Inferior parietal cortex (tissue), 1 donor: ENCODE measurements around the gene MMP21.
A peak's percentile ranks its signal among the peaks of the same experiment; 100 is the strongest.

Source experiments
- DNase-seq: peaks from one replicate; pipeline ENCODE4 v3.0.0-alpha.2; 2016; ENCODE audit errors: extremely low spot score

Gene MMP21, protein sequence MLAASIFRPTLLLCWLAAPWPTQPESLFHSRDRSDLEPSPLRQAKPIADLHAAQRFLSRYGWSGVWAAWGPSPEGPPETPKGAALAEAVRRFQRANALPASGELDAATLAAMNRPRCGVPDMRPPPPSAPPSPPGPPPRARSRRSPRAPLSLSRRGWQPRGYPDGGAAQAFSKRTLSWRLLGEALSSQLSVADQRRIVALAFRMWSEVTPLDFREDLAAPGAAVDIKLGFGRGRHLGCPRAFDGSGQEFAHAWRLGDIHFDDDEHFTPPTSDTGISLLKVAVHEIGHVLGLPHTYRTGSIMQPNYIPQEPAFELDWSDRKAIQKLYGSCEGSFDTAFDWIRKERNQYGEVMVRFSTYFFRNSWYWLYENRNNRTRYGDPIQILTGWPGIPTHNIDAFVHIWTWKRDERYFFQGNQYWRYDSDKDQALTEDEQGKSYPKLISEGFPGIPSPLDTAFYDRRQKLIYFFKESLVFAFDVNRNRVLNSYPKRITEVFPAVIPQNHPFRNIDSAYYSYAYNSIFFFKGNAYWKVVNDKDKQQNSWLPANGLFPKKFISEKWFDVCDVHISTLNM

GRCh38 chr10:125775491-125776106 lies at the start of gene MMP21:
Gene MMP21, minus strand, starts transcription at chr10:125775821. Its CDS starts 0 bp downstream, at chr10:125775821.
- no peak for DNase-seq

- DNase-seq = no peak
Measured at GRCh38 chr10:125824736-125825135, 49.1 kb upstream of the MMP21 start.

DNA sequence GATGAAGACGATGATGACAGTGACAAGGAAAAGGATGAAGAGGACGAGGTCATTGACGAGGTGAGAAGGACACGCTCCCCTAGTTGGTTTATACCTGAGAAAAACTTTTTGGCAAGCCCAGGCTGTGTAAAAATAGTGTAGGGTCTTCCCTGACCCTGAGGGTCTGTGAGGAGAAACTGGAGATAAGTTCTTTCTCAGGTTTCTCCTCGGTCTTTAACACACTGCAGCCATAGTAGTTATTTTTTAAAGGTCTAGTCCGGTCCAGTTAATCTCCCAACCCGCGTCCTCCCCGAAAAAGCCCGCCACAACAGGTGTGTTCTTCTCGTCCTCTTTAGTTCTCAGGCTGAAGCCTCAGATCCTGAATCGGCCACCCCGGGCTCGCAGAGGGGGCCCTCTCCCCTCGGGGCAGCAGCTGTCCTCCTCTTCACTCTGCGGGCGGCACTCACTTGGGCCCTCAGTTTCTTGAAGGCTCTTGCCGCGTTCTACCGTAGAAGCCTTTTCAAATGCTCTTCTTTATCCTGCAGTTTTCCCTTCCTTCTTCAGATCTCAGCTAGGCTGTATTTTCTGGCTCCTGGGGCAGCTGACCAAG lies 48.1 kb upstream of the MMP21 start:
- DNase-seq = no peak

- DNase-seq = peak; percentile 90
Measured at GRCh38 chr10:125822878-125823662, 47.4 kb upstream of the MMP21 start, which contains the start of the genes BCCIP and UROS. Gene BCCIP, plus strand, starts transcription at chr10:125823546. Its CDS starts 12 bp downstream, at chr10:125823558. Gene UROS, minus strand, starts transcription at chr10:125823258. Its CDS starts 6,759 bp downstream, at chr10:125816499.

DNA sequence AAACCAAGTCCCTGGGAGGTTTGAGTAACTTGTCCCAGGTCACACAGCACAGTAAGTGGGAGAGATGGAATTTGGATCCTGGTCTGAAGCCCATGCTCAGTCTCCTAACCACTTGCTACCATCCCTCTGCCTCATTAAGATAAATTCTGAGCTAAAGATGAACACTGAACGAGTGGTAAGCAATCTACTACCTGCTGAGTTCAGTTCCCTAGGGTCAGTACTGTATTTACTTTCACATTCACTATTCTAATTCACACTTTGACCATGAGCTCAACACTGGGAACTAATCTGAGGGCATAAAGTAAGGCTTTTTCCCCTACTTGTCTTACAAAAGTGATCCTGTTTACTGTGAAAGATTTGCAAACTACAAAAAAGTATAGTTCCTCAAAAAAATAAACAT lies 45.1 kb upstream of the MMP21 start:
- DNase-seq = no peak

GRCh38 chr10:125817337-125817946 lies 41.8 kb upstream of the MMP21 start:
- no peak for DNase-seq

GRCh38 chr10:125816548-125816947 lies 40.9 kb upstream of the MMP21 start:
- DNase-seq = no peak

DNA sequence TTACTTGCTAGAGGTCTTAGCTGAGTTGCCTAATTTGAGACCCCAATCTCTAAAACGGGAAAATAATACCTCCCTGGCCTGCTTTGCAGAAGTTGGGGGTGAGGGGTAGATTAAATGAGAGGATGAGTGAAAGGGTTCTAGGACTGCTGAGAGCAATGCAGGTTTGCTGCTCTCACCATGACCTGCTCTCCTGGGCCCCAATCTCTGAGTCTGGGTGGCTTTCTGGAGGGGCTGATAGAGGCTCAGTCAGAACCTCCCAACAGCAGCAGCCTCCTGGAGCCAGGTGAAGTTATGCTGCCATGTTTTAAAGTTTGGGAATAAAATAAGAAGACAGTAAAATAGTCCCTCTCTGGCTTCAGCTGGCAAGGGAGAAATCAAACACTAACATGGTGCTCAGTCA lies 40.1 kb upstream of the MMP21 start:
- no peak for DNase-seq

- DNase-seq = no peak
Measured at GRCh38 chr10:125812128-125812750, 36.6 kb upstream of the MMP21 start.

DNA sequence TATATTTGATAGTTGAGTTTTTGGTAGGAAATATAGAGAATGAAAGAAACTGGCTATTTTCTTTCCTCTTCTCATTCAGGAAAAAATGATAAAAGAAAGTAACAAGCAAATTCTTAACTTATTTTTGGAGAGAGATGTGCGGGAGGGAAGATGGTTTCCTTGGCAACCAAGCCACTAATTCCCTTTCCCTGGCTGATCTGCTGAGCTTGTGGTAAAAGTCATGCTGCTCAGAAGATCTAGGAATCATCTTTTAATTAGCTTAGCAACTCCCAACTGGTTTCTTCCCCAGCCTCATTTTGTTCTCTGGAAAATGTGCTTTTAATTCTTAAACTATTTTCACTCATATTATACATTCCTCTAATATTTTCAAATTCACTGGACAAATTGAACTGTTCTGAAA lies 35.6 kb upstream of the MMP21 start:
- no peak for DNase-seq

GRCh38 chr10:125808047-125808446 lies 32.4 kb upstream of the MMP21 start:
- DNase-seq = no peak

GRCh38 chr10:125802739-125803138 lies 27.1 kb upstream of the MMP21 start:
- DNase-seq = no peak

- no peak for DNase-seq
Measured at GRCh38 chr10:125802131-125802530, 26.5 kb upstream of the MMP21 start.

DNA sequence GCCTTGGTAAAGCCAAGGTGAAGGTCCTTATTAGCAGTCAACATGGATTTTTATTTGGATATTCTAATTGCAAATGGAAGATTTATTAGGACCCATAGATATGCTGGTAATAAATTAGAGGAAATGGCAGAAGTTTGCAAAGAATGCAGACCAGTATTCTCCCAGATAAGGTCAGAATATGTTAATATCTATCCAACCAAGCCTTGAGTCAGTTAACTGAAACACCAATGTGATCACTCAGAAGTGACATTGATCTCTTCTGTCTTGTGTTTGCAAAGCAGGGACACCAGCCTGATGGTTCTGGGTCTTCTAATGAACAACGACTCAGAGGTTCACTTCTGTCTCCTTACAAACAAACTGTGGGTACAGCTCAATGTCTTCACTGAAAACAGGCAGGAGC lies 26.0 kb upstream of the MMP21 start:
- DNase-seq = no peak

DNA sequence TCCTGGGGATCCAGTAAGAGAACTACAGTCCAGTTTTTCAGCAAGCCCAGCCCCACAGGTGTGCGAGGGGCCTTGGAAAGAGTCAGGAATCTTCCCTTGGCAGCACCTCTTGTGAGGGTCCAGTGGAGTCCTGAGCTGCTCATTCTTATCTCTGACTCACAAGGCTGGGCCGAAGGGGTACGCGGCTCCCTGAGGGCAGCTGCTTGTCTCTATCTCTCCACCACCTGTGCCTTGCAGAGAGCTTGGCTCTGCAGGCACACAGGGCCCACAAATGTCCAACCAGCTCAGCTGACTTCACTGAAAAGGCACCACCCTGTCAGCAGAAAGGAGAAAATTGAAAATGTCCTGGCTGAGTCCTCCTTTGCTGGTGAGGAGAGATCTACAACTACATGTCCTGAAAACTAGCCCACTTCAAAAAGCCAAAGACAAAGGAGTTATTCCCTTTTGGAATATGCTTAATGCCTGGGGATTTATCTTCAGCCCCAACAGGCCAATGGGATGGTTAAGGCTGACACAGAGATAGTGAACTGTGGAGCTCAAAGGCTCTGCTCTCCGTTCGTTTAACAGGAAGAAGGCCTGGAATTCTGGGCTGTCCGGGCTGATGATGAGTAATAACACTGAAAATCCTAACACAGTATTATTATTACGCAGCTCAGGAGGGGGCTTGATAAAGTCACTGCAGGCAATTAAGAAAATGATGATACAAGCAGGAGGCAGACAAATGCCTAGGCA lies 24.0 kb upstream of the MMP21 start:
- DNase-seq = no peak

GRCh38 chr10:125797994-125798662 lies 22.5 kb upstream of the MMP21 start:
- no peak for DNase-seq

- DNase-seq = no peak
Measured at GRCh38 chr10:125797424-125797823, 21.8 kb upstream of the MMP21 start.

DNA sequence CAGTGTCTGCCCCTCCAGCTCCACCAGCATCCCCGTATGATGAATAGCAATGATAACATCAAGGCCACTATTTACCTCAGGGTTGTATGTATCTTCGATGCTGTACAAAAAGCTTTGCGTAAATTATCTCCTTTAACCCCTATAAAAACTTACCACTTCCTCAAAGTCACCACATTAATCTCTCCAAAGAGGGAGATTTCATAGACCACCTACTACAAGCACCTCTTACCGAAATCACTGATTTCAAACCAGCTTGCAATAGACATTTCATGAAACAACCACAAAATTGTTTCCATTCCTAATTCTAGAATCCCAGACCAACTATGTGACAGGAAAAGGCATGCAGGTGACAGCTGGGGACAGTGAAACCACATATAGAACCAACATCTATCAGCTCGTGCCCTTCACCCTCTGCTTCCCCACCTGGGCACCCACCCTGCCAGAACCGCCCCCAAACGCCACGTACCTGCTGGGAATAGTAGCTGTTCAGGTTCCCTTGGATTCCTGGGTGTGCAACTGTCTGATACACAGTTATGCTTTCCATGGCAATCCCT lies 20.1 kb upstream of the MMP21 start:
- DNase-seq = no peak

DNA sequence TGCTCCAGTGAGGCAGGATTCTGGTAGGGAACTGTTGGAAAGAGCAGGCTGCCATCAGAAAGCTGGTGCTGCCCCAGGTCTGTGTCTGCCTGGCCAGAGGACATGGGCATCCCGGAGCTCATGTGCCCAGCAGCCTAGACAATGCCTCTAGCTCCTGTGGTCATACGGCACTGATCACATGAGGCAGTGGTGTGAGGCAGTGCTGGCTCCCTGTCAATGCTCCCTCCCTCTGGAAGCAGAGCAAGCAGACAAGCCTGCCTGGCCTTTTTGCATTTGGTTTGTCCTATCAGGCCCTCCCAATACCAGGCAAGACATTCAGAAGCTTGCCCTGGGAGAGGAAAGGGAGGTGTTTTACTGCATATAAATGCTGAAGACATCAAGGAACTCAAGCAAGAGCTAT lies 19.5 kb upstream of the MMP21 start:
- DNase-seq = peak; percentile 78
